Activated CD8-positive, alpha-beta memory T cell treated with anti-CD3 and anti-CD28 coated beads for 4 hours (primary cell): ENCODE data around the gene MAPK8IP1.
"Not testable (repeated sequence)": the region's sequence is repeated elsewhere in the genome, so short reads cannot be mapped to it uniquely, and the experiment has no call there.

Experiments
- DNase-seq, 2 donors: peaks; one replicate each; pipeline ENCODE4 v3.0.0-alpha.2; 2020; ENCODE audit warnings: low read depth in 2 of 2

The MAPK8IP1 gene

DNA sequence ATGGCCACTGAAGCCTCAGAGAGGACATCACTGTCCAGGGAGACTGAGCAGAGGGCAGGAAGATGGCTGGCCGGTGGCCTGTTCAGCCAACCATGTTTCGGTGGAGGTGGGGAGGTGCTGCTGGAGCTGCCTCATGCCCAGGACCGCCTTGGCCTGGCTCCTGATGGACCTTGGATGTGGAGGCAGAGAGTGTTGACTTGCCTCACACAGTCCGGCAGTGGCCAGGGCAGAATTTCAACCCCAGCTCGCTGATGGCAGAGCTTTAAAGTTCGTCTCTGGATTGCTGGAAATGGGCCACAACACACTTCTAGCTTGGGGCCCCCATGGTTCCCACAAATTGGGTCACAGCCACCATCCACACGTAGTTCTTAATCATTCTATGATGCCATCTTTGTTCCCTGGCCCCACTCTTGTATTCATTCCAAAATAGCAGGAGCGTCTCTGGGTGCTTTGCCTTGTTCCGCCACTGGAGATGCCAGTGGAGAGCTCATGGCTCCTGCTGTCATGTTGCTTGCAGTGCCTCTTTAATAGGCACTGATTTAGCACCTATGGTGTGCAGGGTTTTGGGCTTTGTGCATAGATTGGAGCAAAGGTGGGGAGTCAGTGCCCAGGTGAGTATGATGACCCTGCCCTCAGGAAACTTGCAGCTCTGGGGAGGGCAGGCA lies 5.6 kb downstream of the MAPK8IP1 start:
- DNase-seq, result no peak

DNA sequence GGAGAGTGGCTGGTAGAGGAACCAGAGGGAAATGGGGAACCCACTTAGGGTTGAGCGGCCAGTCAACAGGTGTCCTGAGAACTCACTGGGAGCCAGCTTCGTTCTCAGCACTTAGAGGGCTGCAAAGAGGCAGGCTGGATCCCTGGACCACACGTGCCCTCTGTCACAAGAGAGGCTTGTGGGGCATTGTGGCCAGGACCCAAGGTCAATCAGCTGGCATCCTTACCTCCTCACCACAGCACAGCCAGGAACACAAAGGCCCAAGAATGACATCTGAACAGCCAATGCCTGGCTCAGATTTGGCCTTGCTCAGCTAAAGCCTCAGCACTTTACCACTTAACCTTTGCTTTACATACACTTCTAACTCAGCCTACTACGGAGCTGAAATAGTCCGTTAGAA lies 7.4 kb downstream of the MAPK8IP1 start:
- no peak for DNase-seq

DNA sequence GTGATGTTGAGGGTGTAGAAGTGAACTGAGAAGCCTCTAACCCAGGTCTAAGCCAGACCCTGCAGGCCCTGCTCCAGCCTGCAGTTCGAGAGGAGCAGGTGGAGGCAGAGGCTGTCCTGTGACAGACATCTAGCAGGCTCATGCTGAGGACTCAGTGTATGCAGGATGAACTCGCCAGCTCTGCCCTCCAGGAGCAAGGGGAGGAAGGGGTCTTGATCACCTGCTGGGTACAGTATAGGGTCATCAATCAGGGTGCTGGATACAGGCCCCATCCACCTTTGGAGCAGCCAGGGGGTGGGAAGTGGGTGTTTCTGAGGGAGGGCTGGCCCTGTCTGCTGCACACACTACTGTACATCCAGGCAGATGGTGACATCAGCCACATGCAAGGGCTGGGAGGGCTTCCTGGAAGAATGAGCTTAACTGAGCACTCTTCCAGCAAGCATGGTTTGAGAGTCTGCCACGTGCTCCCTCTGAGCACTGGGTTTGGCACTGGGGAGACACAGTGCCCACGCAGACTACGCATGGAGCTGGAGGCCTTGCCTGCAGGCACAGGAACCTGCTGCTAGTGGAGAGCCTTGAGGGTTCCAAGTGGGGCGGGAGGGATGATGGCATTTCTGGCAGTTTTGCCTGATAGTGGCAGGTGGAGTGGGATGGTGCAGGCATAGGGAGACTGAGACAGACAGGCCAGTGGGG lies 9.2 kb downstream of the MAPK8IP1 start:
- no peak for DNase-seq

DNA sequence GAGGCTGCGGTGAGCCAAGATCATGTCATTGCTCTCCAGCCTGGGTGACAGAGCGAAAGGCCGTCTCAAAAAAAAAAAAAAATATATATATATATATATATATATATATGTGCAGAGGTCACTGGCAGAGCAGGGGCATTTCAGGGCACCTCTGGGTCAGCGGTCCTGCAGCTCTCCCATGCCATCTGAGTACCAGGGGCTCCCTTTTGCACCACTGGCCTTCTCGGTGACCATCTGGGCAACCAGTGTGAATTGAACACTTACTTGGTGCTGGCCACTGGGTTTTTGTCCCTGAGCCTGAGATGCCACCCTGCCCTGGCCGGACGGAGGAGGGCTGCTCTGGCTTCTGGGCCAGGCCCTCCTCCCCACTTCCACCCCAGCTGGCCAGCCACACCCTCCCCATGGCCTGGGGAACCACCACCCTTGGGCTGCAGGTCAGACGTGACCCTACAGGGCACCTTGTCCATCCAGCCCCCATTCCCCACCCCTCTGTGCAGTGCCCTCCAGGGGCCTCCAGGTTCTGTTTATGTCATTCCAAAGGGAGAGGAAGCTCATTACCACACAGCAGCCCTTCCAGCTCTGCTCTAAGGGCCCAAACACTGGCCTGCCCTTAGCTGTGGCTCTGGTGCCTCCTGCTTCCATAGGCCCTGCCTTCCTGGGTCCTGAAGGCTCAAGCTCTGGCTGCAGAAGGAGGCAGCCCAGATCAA lies 10.3 kb downstream of the MAPK8IP1 start:
- DNase-seq, result no peak

DNA sequence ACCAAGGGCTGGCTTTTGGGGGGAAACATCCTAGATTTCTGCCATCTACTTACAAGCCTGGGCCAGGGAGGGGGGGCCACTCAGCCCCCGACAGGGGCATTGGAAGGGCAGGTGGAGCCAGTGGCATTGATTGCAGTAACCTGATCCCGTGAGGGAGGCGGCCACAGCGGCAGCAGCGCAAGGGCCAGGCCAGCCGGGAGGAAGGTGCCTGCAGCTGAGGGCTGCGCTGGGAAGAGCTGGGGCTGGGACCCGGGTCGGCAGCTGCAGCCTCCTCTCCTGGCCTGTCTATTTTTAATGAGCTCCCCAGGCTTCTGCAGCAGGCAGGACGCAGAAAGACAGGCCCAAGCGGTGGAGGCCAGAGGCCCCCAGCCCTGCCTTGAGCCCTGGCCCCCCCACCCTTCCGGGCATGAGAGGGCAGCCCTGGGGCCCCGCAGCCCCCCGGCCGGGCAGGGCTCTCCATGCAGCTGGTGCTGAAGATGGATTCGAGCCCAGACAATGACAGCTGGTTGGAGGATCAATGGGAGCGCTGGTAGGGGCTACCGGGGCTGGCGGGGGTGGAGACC lies 11.1 kb downstream of the MAPK8IP1 start:
- DNase-seq, result no peak

DNA sequence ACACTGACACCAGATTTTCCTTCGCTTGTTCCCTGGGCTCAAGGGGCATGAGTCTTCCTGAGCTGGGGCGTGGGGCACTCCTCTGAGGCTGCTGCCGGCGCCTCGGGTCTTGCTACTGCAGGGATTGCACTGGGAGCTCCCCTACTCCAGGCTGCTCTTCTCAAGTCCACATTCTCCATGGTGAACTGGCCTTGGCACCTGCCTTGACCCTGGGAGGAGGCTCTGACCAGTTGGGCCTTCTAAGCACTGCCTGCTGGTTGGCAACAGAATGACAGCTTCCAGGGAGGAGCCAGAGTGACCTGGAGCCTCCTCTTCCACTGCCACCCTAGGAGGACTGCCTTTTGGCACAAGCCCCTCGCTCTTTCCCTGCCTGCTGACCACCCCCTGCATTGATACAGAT lies 12.1 kb downstream of the MAPK8IP1 start:
- no peak for DNase-seq

DNA sequence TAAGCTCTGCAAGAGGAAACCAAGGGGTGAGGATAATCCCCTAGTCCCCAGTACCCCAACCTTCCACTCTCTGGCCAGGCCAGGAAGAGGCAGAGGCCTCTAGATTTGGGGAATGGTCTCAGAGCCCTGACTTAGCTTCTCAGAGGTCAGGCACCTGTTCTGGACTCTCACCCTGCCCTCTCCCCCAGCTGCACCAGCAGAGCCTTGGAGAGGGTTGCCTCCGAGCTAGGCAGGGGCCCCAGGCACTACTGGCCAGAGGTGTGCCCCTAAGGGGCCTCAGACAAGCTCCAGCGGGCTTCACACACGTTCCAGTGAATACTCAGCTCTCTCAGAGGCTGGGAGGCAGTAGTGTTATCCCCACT lies 13.6 kb downstream of the MAPK8IP1 start:
- no peak for DNase-seq

DNA sequence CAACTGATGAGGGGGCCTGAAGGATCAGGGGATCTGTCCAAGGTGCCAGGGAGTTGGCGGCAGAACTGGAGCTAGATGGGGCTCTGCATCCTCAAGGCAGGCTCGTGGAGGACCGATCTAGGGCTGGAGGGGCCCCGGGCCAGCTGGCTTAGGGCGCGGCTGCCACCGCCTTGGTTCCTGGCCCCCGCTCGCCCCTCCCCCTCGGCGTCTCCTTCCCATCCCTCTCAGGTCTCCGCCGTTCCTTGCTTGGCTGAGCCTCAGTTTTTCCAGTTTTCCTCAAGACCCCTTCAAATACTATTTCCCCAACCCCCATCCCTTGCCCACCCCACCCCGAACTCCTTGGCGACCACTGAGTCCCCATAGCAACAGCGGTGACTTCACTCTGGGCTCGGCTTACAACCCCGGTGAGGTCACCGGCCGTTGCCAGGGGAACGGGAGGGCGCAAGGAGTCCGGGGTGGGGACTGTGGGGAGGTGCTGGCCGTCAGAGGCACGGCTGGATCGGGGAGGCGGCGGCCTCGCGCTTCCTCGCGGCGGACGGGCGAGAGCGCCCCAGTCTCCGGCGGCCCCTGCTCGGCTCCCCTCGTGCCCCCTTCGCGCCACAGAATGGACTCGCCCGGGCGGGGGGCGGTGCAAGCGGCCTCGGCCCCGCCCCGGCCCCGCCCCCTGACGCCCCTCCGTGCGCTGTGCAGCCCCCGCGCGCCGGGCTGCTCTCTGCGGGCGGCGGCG lies 14.2 kb downstream of the MAPK8IP1 start:
- DNase-seq, result peak; percentile 31 to 40

DNA sequence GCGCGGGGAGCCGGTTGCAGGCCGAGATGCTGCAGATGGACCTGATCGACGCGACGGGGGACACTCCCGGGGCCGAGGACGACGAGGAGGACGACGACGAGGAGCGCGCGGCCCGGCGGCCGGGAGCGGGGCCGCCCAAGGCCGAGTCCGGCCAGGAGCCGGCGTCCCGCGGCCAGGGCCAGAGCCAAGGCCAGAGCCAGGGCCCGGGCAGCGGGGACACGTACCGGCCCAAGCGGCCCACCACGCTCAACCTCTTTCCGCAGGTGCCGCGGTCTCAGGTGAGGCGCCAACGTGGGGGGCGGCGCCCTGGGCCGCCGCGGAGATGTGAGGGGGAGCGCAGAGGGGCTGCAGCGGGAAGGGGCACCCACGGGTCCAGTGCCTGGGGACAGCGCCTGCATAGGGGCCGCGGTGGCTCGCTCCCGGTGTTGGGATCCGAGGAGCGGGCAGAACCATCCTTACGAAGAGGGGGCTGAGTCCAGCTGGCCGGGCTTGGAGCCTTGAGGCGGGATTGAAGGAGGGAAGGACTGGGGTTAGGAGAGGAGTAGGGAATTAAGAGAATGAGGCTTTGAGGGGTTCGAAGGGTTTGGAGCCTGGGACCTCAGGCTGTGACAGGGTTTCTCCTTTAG lies 14.8 kb downstream of the MAPK8IP1 start:
- not testable (repeated sequence) for DNase-seq

DNA sequence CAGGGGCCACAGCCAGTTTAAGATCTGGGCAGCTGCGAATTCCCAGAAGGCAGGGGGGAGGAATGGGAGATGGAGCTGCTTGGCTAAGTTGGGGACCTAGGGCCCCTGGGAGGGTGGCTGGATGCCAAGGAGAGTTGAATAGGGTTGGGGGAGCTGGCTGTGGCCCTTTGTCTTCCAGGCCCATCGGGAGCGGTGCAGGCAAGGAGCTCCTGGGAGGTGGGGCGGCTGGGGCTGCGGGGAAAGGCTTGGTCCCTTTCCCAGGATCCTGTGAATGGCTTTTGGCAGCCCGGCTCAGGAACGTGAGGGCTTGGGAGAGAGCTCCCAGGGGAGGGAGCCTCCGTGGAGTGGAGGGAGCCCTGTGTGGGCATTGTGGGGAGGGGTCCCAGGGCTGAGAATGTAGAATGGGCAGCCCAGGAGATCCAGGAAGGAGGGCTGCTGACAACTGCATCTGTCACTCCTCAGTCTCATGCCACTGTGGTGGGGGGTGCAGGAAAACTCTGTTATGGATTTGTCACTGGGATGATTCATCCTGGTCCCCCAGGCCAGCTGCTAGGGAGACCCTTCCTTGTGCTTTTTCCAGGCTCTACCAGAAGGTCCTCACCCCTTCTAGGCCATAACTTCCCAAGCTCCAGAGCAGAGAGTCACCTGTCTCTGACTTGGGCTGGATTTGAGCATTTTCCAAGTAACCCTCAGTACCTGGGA lies 15.6 kb downstream of the MAPK8IP1 start:
- no peak for DNase-seq

DNA sequence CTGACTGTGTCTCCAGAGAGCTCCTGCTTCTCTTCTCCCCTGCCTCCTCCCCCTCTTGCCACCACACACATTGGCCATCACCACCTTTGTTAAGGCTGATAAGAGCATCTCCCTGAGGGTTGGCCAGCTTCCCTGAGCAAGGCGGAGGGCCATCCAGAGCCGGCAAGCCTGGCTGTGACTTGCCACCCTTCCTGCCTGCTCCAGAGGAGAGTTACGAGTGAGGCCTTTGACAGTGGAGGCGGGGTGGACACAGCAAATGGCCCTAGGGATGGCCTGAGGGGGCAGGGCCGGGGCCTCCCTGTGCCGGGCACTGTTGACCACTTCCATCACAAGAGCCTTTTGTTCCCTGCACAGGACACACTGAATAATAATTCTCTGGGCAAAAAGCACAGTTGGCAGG lies 16.2 kb downstream of the MAPK8IP1 start:
- no peak for DNase-seq

DNA sequence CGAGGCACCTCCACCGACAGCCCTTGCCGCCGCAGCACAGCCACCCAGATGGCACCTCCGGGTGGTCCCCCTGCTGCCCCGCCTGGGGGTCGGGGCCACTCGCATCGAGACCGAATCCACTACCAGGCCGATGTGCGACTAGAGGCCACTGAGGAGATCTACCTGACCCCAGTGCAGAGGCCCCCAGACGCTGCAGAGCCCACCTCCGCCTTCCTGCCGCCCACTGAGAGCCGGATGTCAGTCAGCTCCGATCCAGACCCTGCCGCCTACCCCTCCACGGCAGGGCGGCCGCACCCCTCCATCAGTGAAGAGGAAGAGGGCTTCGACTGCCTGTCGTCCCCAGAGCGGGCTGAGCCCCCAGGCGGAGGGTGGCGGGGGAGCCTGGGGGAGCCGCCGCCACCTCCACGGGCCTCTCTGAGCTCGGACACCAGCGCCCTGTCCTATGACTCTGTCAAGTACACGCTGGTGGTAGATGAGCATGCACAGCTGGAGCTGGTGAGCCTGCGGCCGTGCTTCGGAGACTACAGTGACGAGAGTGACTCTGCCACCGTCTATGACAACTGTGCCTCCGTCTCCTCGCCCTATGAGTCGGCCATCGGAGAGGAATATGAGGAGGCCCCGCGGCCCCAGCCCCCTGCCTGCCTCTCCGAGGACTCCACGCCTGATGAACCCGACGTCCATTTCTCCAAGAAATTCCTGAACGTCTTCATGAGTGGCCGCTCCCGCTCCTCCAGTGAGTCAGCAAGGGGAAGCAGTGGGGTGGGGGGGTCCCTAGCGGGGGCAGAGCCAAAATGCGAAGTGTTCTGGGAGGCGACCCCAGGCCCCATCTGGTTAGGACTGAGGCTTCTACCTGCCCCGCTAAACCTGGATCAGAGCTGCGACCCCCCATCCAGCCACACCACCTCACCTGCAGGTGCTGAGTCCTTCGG lies 17.3 kb downstream of the MAPK8IP1 start:
- DNase-seq, result no peak

DNA sequence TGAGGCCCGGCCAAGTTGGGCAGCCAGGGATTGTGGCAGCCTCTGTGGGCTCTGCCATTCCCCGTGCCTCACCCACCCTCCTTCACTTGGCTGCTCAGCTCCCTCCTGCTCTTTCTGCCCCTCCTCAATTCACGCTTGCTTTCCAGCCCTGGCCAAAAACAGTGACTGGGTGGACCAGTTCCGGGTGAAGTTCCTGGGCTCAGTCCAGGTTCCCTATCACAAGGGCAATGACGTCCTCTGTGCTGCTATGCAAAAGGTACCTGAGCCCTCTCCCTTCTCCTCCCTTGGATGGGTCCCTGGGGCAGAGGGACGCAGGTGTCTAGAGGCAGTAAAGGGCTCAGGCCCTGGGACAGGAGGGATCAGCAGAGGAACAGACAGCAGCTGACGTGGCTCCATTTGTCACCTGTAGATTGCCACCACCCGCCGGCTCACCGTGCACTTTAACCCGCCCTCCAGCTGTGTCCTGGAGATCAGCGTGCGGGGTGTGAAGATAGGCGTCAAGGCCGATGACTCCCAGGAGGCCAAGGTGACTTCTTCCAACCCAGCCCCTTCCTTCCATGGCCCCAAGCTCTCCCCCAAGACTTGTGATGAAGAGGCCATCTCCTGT lies 19.0 kb downstream of the MAPK8IP1 start:
- no peak for DNase-seq

DNA sequence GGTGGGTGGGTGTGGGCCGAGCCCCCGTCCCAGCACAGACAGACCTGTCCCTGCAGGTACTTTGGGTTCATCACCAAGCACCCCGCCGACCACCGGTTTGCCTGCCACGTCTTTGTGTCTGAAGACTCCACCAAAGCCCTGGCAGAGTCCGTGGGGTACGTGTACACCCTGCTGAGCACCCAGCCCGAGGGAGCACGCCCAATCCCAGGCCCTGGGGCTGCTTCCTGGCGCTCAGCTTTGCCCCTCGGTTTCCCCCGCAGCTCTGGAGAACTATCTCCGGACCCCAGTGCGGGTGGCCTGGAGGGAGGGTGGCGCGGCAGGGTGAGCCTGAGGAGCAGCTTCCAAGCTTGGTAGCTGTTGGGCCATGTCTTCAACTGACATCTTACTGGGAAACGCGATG lies 19.6 kb downstream of the MAPK8IP1 start:
- DNase-seq, result no peak

DNA sequence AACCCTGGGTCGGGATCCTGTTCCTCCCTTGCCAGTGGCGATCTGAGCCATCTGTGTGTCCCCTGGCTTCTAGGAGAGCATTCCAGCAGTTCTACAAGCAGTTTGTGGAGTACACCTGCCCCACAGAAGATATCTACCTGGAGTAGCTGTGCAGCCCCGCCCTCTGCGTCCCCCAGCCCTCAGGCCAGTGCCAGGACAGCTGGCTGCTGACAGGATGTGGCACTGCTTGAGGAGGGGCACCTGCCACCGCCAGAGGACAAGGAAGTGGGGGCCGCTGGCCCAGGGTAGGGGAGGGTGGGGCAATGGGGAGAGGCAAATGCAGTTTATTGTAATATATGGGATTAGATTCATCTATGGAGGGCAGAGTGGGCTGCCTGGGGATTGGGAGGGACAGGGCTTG lies 20.1 kb downstream of the MAPK8IP1 start:
- DNase-seq, result not testable (repeated sequence)

DNA sequence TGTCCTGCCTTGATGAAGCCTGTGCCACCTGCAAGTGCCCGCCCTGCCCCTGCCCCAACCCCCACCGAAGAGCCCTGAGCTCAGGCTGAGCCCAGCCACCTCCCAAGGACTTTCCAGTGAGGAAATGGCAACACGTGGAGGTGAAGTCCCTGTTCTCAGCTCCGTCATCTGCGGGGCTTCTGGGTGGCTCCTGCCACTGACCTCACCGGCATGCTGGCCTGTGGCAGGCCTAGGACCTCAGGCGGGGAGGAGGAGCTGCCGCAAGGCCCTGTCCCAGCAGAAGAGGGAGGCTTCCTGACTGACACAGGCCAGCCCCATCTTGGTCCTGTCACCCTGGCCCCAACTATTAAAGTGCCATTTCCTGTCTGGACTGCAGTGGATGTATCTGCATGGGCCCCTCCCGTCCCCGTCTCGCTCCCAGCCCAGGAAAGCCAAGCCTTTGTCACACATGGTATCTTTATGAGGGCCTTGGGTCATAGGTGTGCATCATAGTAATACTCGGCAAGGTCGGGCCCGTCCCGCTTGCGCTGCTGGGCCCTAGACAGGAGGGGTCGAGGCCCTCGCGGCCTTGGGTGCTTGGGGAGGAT lies 20.7 kb downstream of the MAPK8IP1 start:
- DNase-seq, result no peak

DNA sequence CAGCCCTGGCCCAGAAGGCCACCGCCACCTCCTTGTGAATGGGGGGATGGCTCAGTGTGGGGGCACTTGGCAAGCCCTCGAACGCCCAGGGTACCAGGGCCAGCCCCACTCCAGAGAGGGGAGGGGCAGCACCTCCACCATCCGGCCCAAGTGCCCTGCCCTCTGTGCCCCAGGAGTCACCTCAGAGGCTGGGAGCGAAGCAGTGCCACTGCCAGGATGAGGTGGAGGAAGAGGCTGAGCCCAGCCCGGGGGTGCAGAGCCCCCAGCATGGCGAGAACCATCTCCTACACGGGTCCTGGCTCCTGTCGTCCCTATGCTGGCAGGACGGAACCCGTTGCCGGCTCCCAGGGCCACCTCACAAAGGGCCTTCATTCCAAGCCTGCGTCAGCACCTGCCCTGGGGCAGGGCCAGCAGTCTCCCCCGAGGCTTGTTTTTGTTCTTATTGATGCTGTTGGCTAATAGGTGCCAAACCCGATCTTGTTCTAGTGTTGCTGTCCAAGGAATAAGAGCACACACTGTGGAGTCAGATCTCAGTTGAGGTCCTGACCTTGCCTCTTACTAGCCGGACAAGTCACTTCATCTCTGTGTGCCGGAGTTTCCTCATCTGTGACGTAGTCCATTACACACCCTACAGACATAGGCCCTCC lies 21.6 kb downstream of the MAPK8IP1 start, which contains the start of gene FREY1:
FREY1 (minus strand) TSS at position 307 of the 647 bp plus-strand sequence; CDS start at position 281, 26 bp downstream.
- no peak for DNase-seq

DNA sequence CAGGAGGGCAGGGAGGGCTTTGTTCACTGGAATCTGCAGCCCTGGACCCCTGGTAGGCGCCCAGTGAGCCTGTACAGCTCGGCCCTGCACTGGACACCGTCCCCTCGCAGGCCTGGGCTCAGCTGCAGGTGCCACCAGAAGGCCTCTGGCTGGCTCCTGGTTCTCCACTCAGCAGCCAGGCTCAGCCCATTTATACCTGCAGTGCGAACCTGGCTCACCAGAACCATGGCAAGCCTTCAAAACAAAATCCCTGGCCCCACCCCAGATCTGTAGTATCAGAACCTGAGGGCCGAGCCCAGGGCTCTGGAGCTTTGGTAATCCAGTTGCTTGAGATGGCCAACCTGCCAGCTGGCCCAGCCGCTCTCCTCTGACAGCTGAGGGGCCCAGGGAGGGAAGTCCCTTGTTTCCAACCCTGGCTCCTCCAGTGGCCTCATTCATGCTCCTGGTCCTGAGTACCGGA lies 22.5 kb downstream of the MAPK8IP1 start:
- DNase-seq, result no peak
